Upper lobe of left lung (tissue), 6 donors: ENCODE data around the gene ANO2. TPM values are rescaled to one million over a fixed set of nuclear protein-coding genes. Genes with fewer than 3 reads are reported as not detected.

ENCODE experiments used
- ATAC-seq, 2 donors: fragments of 200-7000 bp; cut with Tn5 transposase; one replicate each; pipeline ENCODE4 v1.9.1; 2022; ENCODE audit warnings: mild to moderate bottlenecking in 2 of 2, moderate library complexity in 2 of 2; ENCODE audit not compliant: low FRiP score in 2 of 2
- DNase-seq, 2 donors: peaks; one replicate each; pipeline ENCODE4 v3.0.0-alpha.2; 2019 to 2020
- H3K27ac ChIP-seq, 4 donors: fragments of 200-600 bp; sonication (generic); one replicate each; pipeline ENCODE4 v1.5.1; 2016 to 2019
- H3K27me3 ChIP-seq, 4 donors: fragments of 200-600 bp; sonication (generic); one replicate each; pipeline ENCODE4 v1.5.1; 2017 to 2019
- H3K36me3 ChIP-seq, 4 donors: fragments of 200-600 bp; sonication (generic); one replicate each; pipeline ENCODE4 v1.5.1; 2016 to 2019
- H3K4me1 ChIP-seq, 4 donors: fragments of 200-600 bp; sonication (generic); one replicate each; pipeline ENCODE4 v1.5.1; 2018 to 2019
- H3K4me3 ChIP-seq, 4 donors: fragments of 200-600 bp; sonication (generic); one replicate each; pipeline ENCODE4 v1.5.1; 2017 to 2019; ENCODE audit warnings: mild to moderate bottlenecking in 2 of 4, moderate library complexity in 1 of 4
- H3K9me3 ChIP-seq, 4 donors: fragments of 200-600 bp; sonication (generic); one replicate each; pipeline ENCODE4 v1.5.1; 2018 to 2019
- EP300 ChIP-seq, 4 donors: sonication (generic); formaldehyde crosslinking; IDR thresholded peaks; one replicate each; pipeline ENCODE4 v1.5.1; 2017; ENCODE audit warnings: antibody characterized with exemption in 4 of 4, control low read depth in 2 of 4
- POLR2A ChIP-seq, 4 donors: fragments of 450-650 bp; IDR thresholded peaks; one replicate each; pipeline ENCODE4 v1.5.1; 2016 to 2017; ENCODE audit warnings: antibody characterized with exemption in 4 of 4, mild to moderate bottlenecking in 2 of 4
- POLR2AphosphoS5 ChIP-seq, 2 donors: sonication (generic); formaldehyde crosslinking; IDR thresholded peaks; one replicate each; pipeline ENCODE4 v1.5.1; 2017; ENCODE audit warnings: antibody characterized with exemption in 2 of 2
- WGBS, 2 donors: methylation state at CpG; one replicate each; pipeline ENCODE4 v1.1.5; 2017 to 2018; 5-methylcytosine and 5-hydroxymethylcytosine counted together
- total RNA-seq, 6 donors: library from RNA; depleted of rRNA in 4 of 6; stranded (reverse); fragments of >200 nt in 4 of 6; gene quantifications; one replicate each; pipeline versions ENCODE4 v1.1.0 to v1.2.1, GENCODE V29; 2016 to 2021
- TF ChIP-seq, protein P1 (sequence below), 6 experiments: fragments of 450-650 bp in 4 of 6; fragments of 200-600 bp in 2 of 6; sonication (generic) in 2 of 6; IDR thresholded peaks; one replicate each; pipeline ENCODE4 v1.5.1; 2016 to 2019; ENCODE audit warnings: antibody characterized with exemption in 6 of 6
- donor health status: DM: no; HTN: no; CAD: no; lungs with moderate emphysema.
- donor health status: DM: no; HTN: yes; CAD: no; lungs with severe emphysema.

The ANO2 gene
- total RNA-seq, 6 donors from 2014 or later = 4.4 to 78.6 (median 17.5) TPM

DNA sequence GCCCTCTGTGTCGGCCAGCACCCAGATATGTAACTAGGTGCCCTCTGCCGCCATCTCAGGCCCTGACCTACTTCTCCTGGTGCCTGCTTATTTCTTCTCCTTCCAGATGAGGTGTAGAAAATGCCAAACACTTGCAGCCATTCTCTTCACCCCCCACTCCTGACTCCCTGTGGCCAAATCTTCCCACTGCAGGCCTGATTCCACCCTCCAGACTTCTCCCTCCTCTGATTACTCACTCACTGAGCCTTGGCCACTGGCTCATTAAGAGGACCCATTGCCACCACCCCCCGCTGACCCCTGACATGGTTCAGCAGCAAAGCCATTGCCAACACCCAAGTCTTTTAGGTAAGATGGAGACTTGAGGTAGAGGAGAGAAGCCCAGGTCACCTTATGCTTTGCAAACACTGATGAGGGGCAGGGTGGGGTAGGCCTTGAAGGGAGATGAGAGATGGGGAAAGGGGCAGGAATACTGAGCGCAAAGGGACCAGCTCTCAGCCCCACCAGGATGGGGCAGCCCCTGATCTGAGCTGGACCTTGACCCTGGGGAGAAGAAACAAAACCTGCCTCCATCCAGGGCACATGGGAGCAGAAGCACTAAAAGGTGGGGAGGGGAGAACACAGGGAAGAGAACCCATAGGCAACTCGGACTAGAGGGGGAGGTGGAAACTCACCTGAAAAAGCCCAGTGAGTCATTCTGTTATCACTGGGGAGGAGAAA is 25.1 kb upstream of the ANO2 start:
- TF ChIP-seq POLR2AphosphoS5 (IDR thresholded peaks at IDR 0.05) (no peak), EP300 (IDR thresholded peaks at IDR 0.05) (no peak), POLR2A (IDR thresholded peaks at IDR 0.05) (no peak)
- TF ChIP-seq, protein P1, sequence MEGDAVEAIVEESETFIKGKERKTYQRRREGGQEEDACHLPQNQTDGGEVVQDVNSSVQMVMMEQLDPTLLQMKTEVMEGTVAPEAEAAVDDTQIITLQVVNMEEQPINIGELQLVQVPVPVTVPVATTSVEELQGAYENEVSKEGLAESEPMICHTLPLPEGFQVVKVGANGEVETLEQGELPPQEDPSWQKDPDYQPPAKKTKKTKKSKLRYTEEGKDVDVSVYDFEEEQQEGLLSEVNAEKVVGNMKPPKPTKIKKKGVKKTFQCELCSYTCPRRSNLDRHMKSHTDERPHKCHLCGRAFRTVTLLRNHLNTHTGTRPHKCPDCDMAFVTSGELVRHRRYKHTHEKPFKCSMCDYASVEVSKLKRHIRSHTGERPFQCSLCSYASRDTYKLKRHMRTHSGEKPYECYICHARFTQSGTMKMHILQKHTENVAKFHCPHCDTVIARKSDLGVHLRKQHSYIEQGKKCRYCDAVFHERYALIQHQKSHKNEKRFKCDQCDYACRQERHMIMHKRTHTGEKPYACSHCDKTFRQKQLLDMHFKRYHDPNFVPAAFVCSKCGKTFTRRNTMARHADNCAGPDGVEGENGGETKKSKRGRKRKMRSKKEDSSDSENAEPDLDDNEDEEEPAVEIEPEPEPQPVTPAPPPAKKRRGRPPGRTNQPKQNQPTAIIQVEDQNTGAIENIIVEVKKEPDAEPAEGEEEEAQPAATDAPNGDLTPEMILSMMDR (IDR thresholded peaks at IDR 0.05) = no peak
- Histone ChIP-seq H3K27ac (no peak overlapping the region), H3K4me3 (no peak overlapping the region), H3K9me3 (no peaks in the 10 kb centered on the region), H3K36me3 (peaks cover 0 to 74% (median 9%) of the 10 kb centered on the region in 4 donors), H3K4me1 (peaks cover 0 to 4% (median 2%) of the 10 kb centered on the region in 4 donors), H3K27me3 (no peaks in the 10 kb centered on the region)
- DNase-seq (no peak), ATAC-seq (no peak)
- 88 to 94% methylated on average over 5 of the region's 5 CpGs for WGBS, 2 donors

- TF ChIP-seq EP300 (IDR thresholded peaks at IDR 0.05) = no peak
- TF ChIP-seq POLR2A (IDR thresholded peaks at IDR 0.05) = no peak
- TF ChIP-seq POLR2AphosphoS5 (IDR thresholded peaks at IDR 0.05) = no peak
- TF ChIP-seq, protein P1 (IDR thresholded peaks at IDR 0.05) = no peak
- H3K36me3 ChIP-seq = peaks cover 0 to 68% (median 9%) of the 10 kb centered on the region in 4 donors
- H3K9me3 ChIP-seq = no peaks in the 10 kb centered on the region
- DNase-seq (peak in 1 of 2 donors; percentile 27), ATAC-seq (no peak)
- H3K4me3 ChIP-seq = no peak overlapping the region
- 84 to 96% methylated on average over 10 to 17 of the region's 17 CpGs for WGBS, 2 donors
- no peaks in the 10 kb centered on the region for H3K27me3 ChIP-seq
- H3K27ac ChIP-seq = no peak overlapping the region
- peaks cover 0 to 4% (median 2%) of the 10 kb centered on the region in 4 donors for H3K4me1 ChIP-seq
Observed at GRCh38 chr12:5969156-5969973, 24.3 kb upstream of the ANO2 start.

DNA sequence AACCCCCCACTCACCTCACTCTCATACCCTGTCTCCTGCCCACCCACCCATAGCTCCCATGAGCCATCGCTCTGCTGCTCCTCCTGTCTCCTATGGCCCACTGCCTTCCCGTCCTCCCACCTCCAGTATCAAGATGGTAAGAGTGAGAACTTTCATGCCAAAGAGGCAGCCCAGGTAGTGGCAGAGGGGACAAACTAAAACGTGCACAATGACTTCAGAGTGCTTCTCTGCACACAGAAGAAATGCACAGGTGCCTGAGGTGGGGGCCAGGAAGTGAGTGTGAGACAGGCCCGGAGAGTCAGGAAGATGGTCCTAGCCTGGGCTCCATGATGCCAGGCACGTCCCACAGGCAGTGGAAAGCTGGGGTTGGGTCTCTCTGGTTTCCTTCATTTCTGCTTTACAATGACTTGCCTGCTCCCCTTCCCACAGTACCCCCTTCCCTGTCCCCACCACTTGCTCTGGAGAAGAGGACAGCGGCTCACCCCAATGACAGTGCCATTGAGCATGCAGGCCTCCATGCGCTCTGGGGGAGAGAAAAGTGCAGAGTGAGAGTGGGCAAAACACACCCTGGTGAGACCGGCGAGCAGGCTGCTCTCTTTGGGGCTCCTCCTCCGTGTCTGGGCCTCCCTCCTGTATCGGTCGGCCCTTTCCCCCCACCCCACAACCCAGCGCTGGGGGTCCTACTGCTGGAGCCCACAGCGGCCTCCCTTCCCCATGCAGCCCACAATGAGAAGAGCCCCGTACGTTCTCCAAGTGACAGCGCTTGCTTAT is 22.8 kb upstream of the ANO2 start:
- no peak overlapping the region for H3K27ac ChIP-seq
- no peak for TF ChIP-seq POLR2AphosphoS5 (IDR thresholded peaks at IDR 0.05)
- TF ChIP-seq, protein P1 (IDR thresholded peaks at IDR 0.05) = no peak
- TF ChIP-seq POLR2A (IDR thresholded peaks at IDR 0.05) = no peak
- no peak for TF ChIP-seq EP300 (IDR thresholded peaks at IDR 0.05)
- H3K9me3 ChIP-seq = no peaks in the 10 kb centered on the region
- H3K36me3 ChIP-seq = peaks cover 0 to 61% (median 9%) of the 10 kb centered on the region in 4 donors
- DNase-seq (peak in 1 of 2 donors; percentile 23), ATAC-seq (no peak)
- no peak overlapping the region for H3K4me3 ChIP-seq
- H3K4me1 ChIP-seq = peaks cover 0 to 4% (median 0%) of the 10 kb centered on the region in 4 donors
- H3K27me3 ChIP-seq = no peaks in the 10 kb centered on the region
- 84 to 87% methylated on average over 16 to 17 of the region's 17 CpGs for WGBS, 2 donors

DNA sequence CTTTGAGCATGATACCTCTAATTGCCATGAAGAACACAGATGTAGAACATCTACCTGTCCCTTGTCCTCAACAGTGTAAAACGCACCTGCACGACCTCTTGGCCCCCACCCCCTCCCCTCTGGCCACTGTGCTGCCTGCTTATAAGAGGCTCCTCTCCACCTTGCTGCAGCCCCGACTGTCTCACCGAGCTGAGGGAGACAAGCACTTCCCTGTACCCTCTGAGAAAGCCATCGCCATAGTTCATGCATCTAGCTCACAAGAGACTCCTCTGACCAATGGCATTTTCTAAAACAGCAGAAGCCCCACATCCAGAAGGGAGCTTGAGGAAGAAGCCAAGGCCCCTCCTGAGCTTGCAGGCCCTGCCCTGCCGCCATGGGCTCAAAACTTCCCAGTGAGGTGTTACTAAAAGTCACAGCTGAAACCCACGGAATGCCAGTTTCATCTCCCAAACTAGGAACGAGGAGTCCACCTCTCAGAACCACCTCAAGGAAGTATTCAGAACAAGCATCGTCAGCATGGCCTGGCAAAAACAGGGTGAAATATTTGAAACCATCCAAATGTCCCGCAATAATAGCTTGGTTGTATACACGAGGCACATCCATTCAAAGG is 21.5 kb upstream of the ANO2 start:
- no peak for DNase-seq
- no peak for ATAC-seq
- H3K9me3 ChIP-seq = no peaks in the 10 kb centered on the region

More for the DNA sequence above, 21.5 kb upstream of the ANO2 start:
- Histone ChIP-seq H3K4me1 (peaks cover 0 to 4% (median 0%) of the 10 kb centered on the region in 4 donors), H3K27ac (no peak overlapping the region), H3K4me3 (no peak overlapping the region), H3K27me3 (no peaks in the 10 kb centered on the region), H3K36me3 (peaks cover 0 to 57% (median 9%) of the 10 kb centered on the region in 4 donors)
- WGBS, 2 donors = 79 to 82% methylated on average over 11 of the region's 11 CpGs
- TF ChIP-seq POLR2A (IDR thresholded peaks at IDR 0.05) (no peak), EP300 (IDR thresholded peaks at IDR 0.05) (no peak), POLR2AphosphoS5 (IDR thresholded peaks at IDR 0.05) (no peak)
- TF ChIP-seq, protein P1 (IDR thresholded peaks at IDR 0.05) = no peak
